DOHH2 (cell line): ENCODE data around the gene SLC43A2.
A peak's percentile ranks its signal among the peaks of the same experiment; 100 is the strongest.
"Not testable (repeated sequence)": the region's sequence is repeated elsewhere in the genome, so short reads cannot be mapped to it uniquely, and the experiment has no call there.

ENCODE experiments used
- H3F3A ChIP-seq: fragments of 200-600 bp; sonication (generic), shearing (Covaris generic); 2 replicates; pipeline ENCODE4 v1.6.0; 2016; ENCODE audit warnings: antibody characterized with exemption, mild to moderate bottlenecking; ENCODE audit not compliant: control insufficient read depth, insufficient read depth
- H3K27ac ChIP-seq: fragments of 200-600 bp; sonication (generic); 2 replicates; pipeline ENCODE4 v1.5.1; 2014; ENCODE audit warnings: low read depth, mild to moderate bottlenecking, low read length, moderate library complexity
- H3K27me3 ChIP-seq: fragments of 200-600 bp; sonication (generic); 2 replicates; pipeline ENCODE4 v1.6.1; 2014; ENCODE audit warnings: mild to moderate bottlenecking, low read length, mixed read lengths; ENCODE audit not compliant: control insufficient read depth
- H3K36me3 ChIP-seq: fragments of 200-600 bp; sonication (generic); 2 replicates; pipeline ENCODE4 v1.6.1; 2014; ENCODE audit warnings: mild to moderate bottlenecking, low read length, moderate library complexity, mixed read lengths; ENCODE audit not compliant: control insufficient read depth
- H3K4me1 ChIP-seq: fragments of 200-600 bp; sonication (generic); 2 replicates; pipeline ENCODE4 v1.6.1; 2014; ENCODE audit warnings: mild to moderate bottlenecking, low read length, mixed read lengths; ENCODE audit not compliant: control insufficient read depth
- H3K4me2 ChIP-seq: fragments of 200-600 bp; sonication (generic); 2 replicates; pipeline ENCODE4 v1.6.0; 2014; ENCODE audit warnings: mild to moderate bottlenecking, low read length, moderate library complexity
- H3K4me3 ChIP-seq: fragments of 200-600 bp; sonication (generic); 2 replicates; pipeline ENCODE4 v1.5.1; 2014; ENCODE audit warnings: mild to moderate bottlenecking, low read length, mixed read lengths
- H3K79me2 ChIP-seq: fragments of 200-600 bp; sonication (generic); 2 replicates; pipeline ENCODE4 v1.6.1; 2014; ENCODE audit warnings: mild to moderate bottlenecking, low read length, mixed read lengths; ENCODE audit not compliant: control insufficient read depth
- H3K9me2 ChIP-seq: fragments of 200-600 bp; sonication (generic); replicated peaks from 2 replicates; pipeline ENCODE4 v1.6.1; 2014; ENCODE audit warnings: mild to moderate bottlenecking, low read length, mixed read lengths; ENCODE audit not compliant: control insufficient read depth
- H3K9me3 ChIP-seq: fragments of 200-600 bp; sonication (generic); 2 replicates; pipeline ENCODE4 v1.6.1; 2014; ENCODE audit warnings: antibody characterized with exemption, low read length, mixed read lengths; ENCODE audit not compliant: control insufficient read depth, insufficient read depth
- H4K20me1 ChIP-seq: fragments of 200-600 bp; sonication (generic); 2 replicates; pipeline ENCODE4 v1.6.0; 2014; ENCODE audit warnings: low read depth, mild to moderate bottlenecking, antibody characterized with exemption, low read length, moderate library complexity; ENCODE audit not compliant: control insufficient read depth, insufficient read depth
- EZH2phosphoT487 ChIP-seq: fragments of 200-600 bp; sonication (generic); IDR thresholded peaks from 2 replicates; pipeline ENCODE4 v1.6.1; 2017; ENCODE audit warnings: borderline replicate concordance, mild to moderate bottlenecking, antibody characterized with exemption, low read length, moderate library complexity, mixed read lengths
- TF ChIP-seq, protein P1 (sequence below): fragments of 200-600 bp; sonication (generic); IDR thresholded peaks from one replicate; pipeline ENCODE4 v1.5.1; 2014; ENCODE audit warnings: antibody characterized with exemption, mild to moderate bottlenecking, low read depth, low read length; ENCODE audit not compliant: poor library complexity, severe bottlenecking

SLC43A2 gene

DNA sequence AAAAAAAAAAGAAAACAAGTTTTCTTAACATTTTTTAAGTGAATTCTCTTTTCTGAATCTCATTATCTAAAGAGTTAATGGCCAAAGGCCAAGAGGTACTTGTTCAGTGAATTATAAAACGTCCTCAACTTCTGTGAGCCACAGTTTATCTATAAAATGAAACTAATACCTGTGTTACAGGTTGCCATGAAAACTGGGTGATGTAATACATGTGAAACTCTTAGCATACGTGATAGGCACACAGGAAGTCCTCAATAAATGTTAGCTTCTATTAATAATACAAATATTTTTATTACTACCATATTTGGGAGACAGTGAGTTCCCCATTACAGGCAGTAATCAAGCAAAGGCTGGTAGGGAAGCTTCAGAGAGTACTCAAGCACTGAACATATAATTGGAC lies 98.8 kb downstream of the SLC43A2 start:
- H3F3A ChIP-seq = peaks cover 3% of the 10 kb centered on the region; the same call in 1 of the 2 replicates
- TF ChIP-seq, protein P1, sequence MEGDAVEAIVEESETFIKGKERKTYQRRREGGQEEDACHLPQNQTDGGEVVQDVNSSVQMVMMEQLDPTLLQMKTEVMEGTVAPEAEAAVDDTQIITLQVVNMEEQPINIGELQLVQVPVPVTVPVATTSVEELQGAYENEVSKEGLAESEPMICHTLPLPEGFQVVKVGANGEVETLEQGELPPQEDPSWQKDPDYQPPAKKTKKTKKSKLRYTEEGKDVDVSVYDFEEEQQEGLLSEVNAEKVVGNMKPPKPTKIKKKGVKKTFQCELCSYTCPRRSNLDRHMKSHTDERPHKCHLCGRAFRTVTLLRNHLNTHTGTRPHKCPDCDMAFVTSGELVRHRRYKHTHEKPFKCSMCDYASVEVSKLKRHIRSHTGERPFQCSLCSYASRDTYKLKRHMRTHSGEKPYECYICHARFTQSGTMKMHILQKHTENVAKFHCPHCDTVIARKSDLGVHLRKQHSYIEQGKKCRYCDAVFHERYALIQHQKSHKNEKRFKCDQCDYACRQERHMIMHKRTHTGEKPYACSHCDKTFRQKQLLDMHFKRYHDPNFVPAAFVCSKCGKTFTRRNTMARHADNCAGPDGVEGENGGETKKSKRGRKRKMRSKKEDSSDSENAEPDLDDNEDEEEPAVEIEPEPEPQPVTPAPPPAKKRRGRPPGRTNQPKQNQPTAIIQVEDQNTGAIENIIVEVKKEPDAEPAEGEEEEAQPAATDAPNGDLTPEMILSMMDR = no peak
- no peak for TF ChIP-seq EZH2phosphoT487
- peak overlapping the region; percentile 13 for H3K27ac ChIP-seq
- no peaks in the 10 kb centered on the region for H3K27me3 ChIP-seq
- H4K20me1 ChIP-seq = no peaks in the 10 kb centered on the region
- no peak overlapping the region; the same call in 1 of the 2 replicates for H3K4me3 ChIP-seq
- H3K9me2 ChIP-seq = no peaks in the 10 kb centered on the region
- H3K79me2 ChIP-seq = no peaks in the 10 kb centered on the region; the same call in 1 of the 2 replicates
- H3K4me1 ChIP-seq = peaks cover 31% of the 10 kb centered on the region
- no peaks in the 10 kb centered on the region for H3K9me3 ChIP-seq
- peaks cover 60% of the 10 kb centered on the region for H3K36me3 ChIP-seq
- H3K4me2 ChIP-seq = peak overlapping the region; percentile 35

GRCh38 chr17:1526876-1527275 lies 101.8 kb downstream of the SLC43A2 start:
- not testable (repeated sequence) for H3F3A ChIP-seq, H3K9me3 ChIP-seq, H3K27me3 ChIP-seq, H3K4me2 ChIP-seq, H3K9me2 ChIP-seq, H3K79me2 ChIP-seq, H4K20me1 ChIP-seq, H3K4me3 ChIP-seq, H3K27ac ChIP-seq
- Histone ChIP-seq H3K36me3 (peaks cover 41% of the 10 kb centered on the region), H3K4me1 (peaks cover 21% of the 10 kb centered on the region)

- Histone ChIP-seq H3K4me1 (peaks cover 6% of the 10 kb centered on the region), H3K36me3 (peaks cover 47% of the 10 kb centered on the region), H3K4me2 (no peak overlapping the region), H3K27ac (no peak overlapping the region), H4K20me1 (no peaks in the 10 kb centered on the region), H3K79me2 (peaks cover 10% of the 10 kb centered on the region), H3K27me3 (no peaks in the 10 kb centered on the region), H3F3A (peaks cover 20% of the 10 kb centered on the region), H3K9me3 (no peaks in the 10 kb centered on the region), H3K4me3 (no peak overlapping the region), H3K9me2 (no peaks in the 10 kb centered on the region)
- TF ChIP-seq EZH2phosphoT487 = no peak
- TF ChIP-seq, protein P1 = no peak
Measured at GRCh38 chr17:1522626-1523025, 106.0 kb downstream of the SLC43A2 start.

DNA sequence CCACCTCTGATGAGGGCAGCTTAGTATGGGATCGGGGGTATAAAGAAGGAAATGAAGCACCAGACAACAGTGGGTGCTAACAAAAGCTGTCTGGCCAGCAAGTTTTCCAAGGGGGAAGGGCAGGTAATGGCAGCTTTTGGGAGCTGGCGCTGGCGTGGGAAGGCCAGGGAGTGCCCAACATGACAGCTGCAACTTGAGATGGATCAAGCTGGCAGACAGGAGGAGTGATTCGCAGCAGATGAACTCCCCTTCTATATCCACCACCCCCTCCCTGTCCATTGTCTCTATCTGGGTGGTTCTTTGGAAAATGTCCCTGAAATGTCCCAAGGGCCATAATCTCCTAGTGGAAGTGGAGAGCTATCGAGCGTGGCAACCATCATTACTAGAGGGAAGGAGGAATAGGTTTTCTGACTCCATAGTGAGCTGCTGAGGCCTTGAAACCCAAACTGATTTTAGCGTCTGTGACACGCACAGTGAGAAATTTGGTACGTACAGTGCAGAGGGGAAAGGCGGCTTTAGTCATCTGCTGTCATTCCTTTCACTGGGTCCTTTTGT lies 107.5 kb downstream of the SLC43A2 start:
- Histone ChIP-seq H4K20me1 (no peaks in the 10 kb centered on the region), H3K4me1 (peaks cover 8% of the 10 kb centered on the region), H3K79me2 (peaks cover 20% of the 10 kb centered on the region), H3K36me3 (peaks cover 37% of the 10 kb centered on the region), H3K9me3 (no peaks in the 10 kb centered on the region), H3K27ac (no peak overlapping the region), H3K4me2 (no peak overlapping the region), H3K27me3 (no peaks in the 10 kb centered on the region), H3K9me2 (no peaks in the 10 kb centered on the region), H3K4me3 (no peak overlapping the region), H3F3A (peaks cover 21% of the 10 kb centered on the region)
- TF ChIP-seq, protein P1 = no peak
- TF ChIP-seq EZH2phosphoT487 = no peak
